K562 (cell line): ENCODE data around the gene HAUS2. TPM values are rescaled to one million over a fixed set of nuclear protein-coding genes. Genes with fewer than 3 reads are reported as not detected.

Experiments
- CBFA2T2 ChIP-seq: fragments of 450-650 bp; conservative IDR thresholded peaks from 2 replicates; pipeline ENCODE4 v1.6.1; 2017; ENCODE audit warnings: mild to moderate bottlenecking
- CBFB ChIP-seq: sonication (generic); formaldehyde crosslinking; IDR thresholded peaks from 2 replicates; pipeline ENCODE4 v1.4.0; 2020; ENCODE audit warnings: mild to moderate bottlenecking, missing genetic modification reagents
- CREM ChIP-seq: IDR thresholded peaks from 2 replicates; pipeline ENCODE4 v1.6.1; 2014; ENCODE audit warnings: antibody characterized with exemption, low read depth
- E2F3 ChIP-seq: fragments of 250-450 bp; sonication (Bioruptor Pico); IDR thresholded peaks from 2 replicates; pipeline ENCODE4 v1.4.0; 2020; ENCODE audit warnings: mild to moderate bottlenecking
- ESRRB ChIP-seq: fragments of 250-450 bp; sonication (Bioruptor Pico); IDR thresholded peaks from 2 replicates; pipeline ENCODE4 v1.5.0; 2020; ENCODE audit warnings: mild to moderate bottlenecking, moderate library complexity, borderline replicate concordance
- FIP1L1 ChIP-seq: fragments of 200-400 bp; formaldehyde crosslinking; IDR thresholded peaks from 2 replicates; pipeline ENCODE4 v1.6.1; 2018; ENCODE audit warnings: mild to moderate bottlenecking, low read depth, low read length; ENCODE audit not compliant: poor library complexity, severe bottlenecking
- HCFC1 ChIP-seq: IDR thresholded peaks from 2 replicates; pipeline ENCODE4 v1.6.1; 2012; ENCODE audit warnings: low read depth, low read length, improper control_type of control experiment
- HDAC1 ChIP-seq, 2 experiments: fragments of 450-650 bp; IDR thresholded peaks; 2 replicates each; pipeline ENCODE4 v1.6.1; 2016 to 2017; ENCODE audit warnings: inconsistent platforms in 1 of 2, mild to moderate bottlenecking in 1 of 2, moderate library complexity in 1 of 2
- IRF2 ChIP-seq: sonication (generic); formaldehyde crosslinking; IDR thresholded peaks from 2 replicates; pipeline ENCODE4 v1.8.1; 2022; ENCODE audit warnings: mild to moderate bottlenecking, missing genetic modification reagents
- RBM14 ChIP-seq: fragments of 200-400 bp; formaldehyde crosslinking; IDR thresholded peaks from 2 replicates; pipeline ENCODE4 v1.6.1; 2018; ENCODE audit warnings: low read depth, mild to moderate bottlenecking, low read length, moderate library complexity, borderline replicate concordance; ENCODE audit not compliant: insufficient read depth
- RBM25 ChIP-seq: fragments of 200-400 bp; formaldehyde crosslinking; IDR thresholded peaks from 2 replicates; pipeline ENCODE4 v1.6.1; 2018; ENCODE audit warnings: low read length, low read depth, moderate library complexity; ENCODE audit not compliant: severe bottlenecking
- RCOR1 ChIP-seq, 2 experiments: IDR thresholded peaks; 2 replicates each; pipeline ENCODE4 v1.6.1; 2012; ENCODE audit warnings: low read depth in 2 of 2, low read length in 2 of 2, borderline replicate concordance in 1 of 2, improper control_type of control experiment in 1 of 2
- SNIP1 ChIP-seq: fragments of 450-650 bp; IDR thresholded peaks from 2 replicates; pipeline ENCODE4 v1.7.1; 2017; ENCODE audit warnings: low read depth, mild to moderate bottlenecking
- ZFP91 ChIP-seq: sonication (generic); formaldehyde crosslinking; IDR thresholded peaks from 2 replicates; pipeline ENCODE4 v1.8.0; 2022; ENCODE audit warnings: mild to moderate bottlenecking, missing genetic modification reagents
- ZNF165 ChIP-seq: fragments of 250-450 bp; sonication (Bioruptor Pico); IDR thresholded peaks from 2 replicates; pipeline ENCODE4 v1.4.0; 2020; ENCODE audit warnings: borderline replicate concordance
- ZNF280A ChIP-seq: fragments of 450-650 bp; IDR thresholded peaks from 2 replicates; pipeline ENCODE4 v1.6.1; 2018; ENCODE audit warnings: mild to moderate bottlenecking, low read depth; ENCODE audit not compliant: partially characterized antibody
- ZNF311 ChIP-seq: fragments of 250-450 bp; sonication (Bioruptor Pico); IDR thresholded peaks from 2 replicates; pipeline ENCODE4 v1.4.0; 2020; ENCODE audit warnings: mild to moderate bottlenecking, moderate library complexity
- ZNF354B ChIP-seq: fragments of 250-450 bp; sonication (Bioruptor Pico); IDR thresholded peaks from 2 replicates; pipeline ENCODE4 v1.4.0; 2020
- ZNF384 ChIP-seq: IDR thresholded peaks from 2 replicates; pipeline ENCODE4 v1.6.1; 2012; ENCODE audit warnings: low read depth, low read length, improper control_type of control experiment
- ZSCAN32 ChIP-seq: fragments of 450-650 bp; formaldehyde crosslinking; IDR thresholded peaks from 2 replicates; pipeline ENCODE4 v1.4.0; 2020; ENCODE audit warnings: mild to moderate bottlenecking, moderate library complexity
- polyA plus RNA-seq, 8 experiments: library from polyadenylated mRNA; depleted of rRNA in 4 of 8; stranded (reverse) in 5 of 8; unstranded in 3 of 8; fragments of >200 nt; fragmentation: Nextera tagmentation in 2 of 8; fragmentation: Illumina TruSeq in 1 of 8; extraction: Ambion mirVana in 2 of 8; extraction: Trizol in 1 of 8; gene quantifications; 2 replicates each; pipeline versions ENCODE4 v1.2.1 to v1.2.3, GENCODE V29; 2011 to 2014; ENCODE audit warnings: inconsistent platforms in 1 of 8, missing spikeins in 1 of 8
- total RNA-seq, 7 experiments: library from RNA; depleted of rRNA in 6 of 7; stranded (reverse); fragments of >200 nt in 6 of 7; fragmentation: Illumina TruSeq in 2 of 7; extraction: Trizol in 2 of 7; gene quantifications; 2 replicates each; pipeline versions ENCODE4 v1.2.1 to v1.2.3, GENCODE V29; 2011 to 2021; ENCODE audit warnings: low replicate concordance in 1 of 7

HAUS2 gene
- total and polyA plus RNA-seq, 9 of the 15 experiments (the other 6 are each of a cell fraction or from before 2014, with no cell fraction given): 30.6 to 64.9 (median 54.1) TPM

GRCh38 chr15:42584031-42584765 is 35.6 kb downstream of the HAUS2 start (continued):
- TF ChIP-seq RBM14 (no peak), CBFB (CRISPR knock-in tag) (no peak), ZNF384 (no peak), ESRRB (CRISPR knock-in tag) (no peak), SNIP1 (no peak), ZNF311 (CRISPR knock-in tag) (no peak), E2F3 (CRISPR knock-in tag) (no peak), HDAC1 (IDR thresholded peaks at IDR 0.05) (peak in 1 of 2 experiments; percentile 88; a peak in 3 of 4 replicates), ZFP91 (no peak), ZNF165 (CRISPR knock-in tag) (no peak), ZNF354B (no peak), HCFC1 (no peak), ZNF280A (no peak), IRF2 (CRISPR knock-in tag) (no peak), RBM25 (no peak), ZSCAN32 (CRISPR knock-in tag) (no peak), FIP1L1 (no peak), CREM (peak; percentile 26; the same call in 1 of the 2 replicates), CBFA2T2 (peak; percentile 93), RCOR1 (IDR thresholded peaks at IDR 0.05; ENCODE audit: borderline replicate concordance in 1 of 2, low read depth in 2 of 2, low read length in 2 of 2) (peak; percentile 81 to 97; a peak in 3 of 4 replicates)
